Measurements from ENCODE around the gene GABARAPL1. TPM values are rescaled to one million over a fixed set of nuclear protein-coding genes. Genes with fewer than 3 reads are reported as not detected.

The GABARAPL1 gene
- polyA plus RNA-seq, 1 donor from 2014 or later = 213 TPM

GRCh38 chr12:10220398-10221077, 7.9 kb downstream of the GABARAPL1 start:
- Histone ChIP-seq H3F3A (ENCODE audit: insufficient read depth, low read length, poor library complexity, severe bottlenecking) (no peaks in the 10 kb centered on the region), H3K9me3 (ENCODE audit: low read length) (no peaks in the 10 kb centered on the region), H3K9ac (ENCODE audit: low read length) (no peak overlapping the region), H2AFZ (ENCODE audit: low read depth, low read length) (no peak overlapping the region), H3K79me2 (replicated peaks; ENCODE audit: insufficient read depth, low read length) (peaks cover 7% of the 10 kb centered on the region), H3K4me3 (ENCODE audit: low read length) (no peak overlapping the region), H4K20me1 (ENCODE audit: insufficient read depth) (peaks cover 3% of the 10 kb centered on the region), H3K27me3 (ENCODE audit: insufficient read depth, low read depth, low read length) (no peaks in the 10 kb centered on the region), H3K27ac (ENCODE audit: low read length) (no peak overlapping the region), H3K36me3 (ENCODE audit: insufficient read depth, low read length) (peaks cover 8% of the 10 kb centered on the region), H3K4me2 (ENCODE audit: low read length) (no peak overlapping the region), H3K9me2 (ENCODE audit: insufficient read depth, low read length) (no peaks in the 10 kb centered on the region)
- no peak for TF ChIP-seq REST (IDR thresholded peaks at IDR 0.05; ENCODE audit: borderline replicate concordance)
- TF ChIP-seq EZH2 (IDR thresholded peaks at IDR 0.05; ENCODE audit: borderline replicate concordance, insufficient read depth, low read length, poor library complexity, severe bottlenecking) = no peak
- TF ChIP-seq TAF1 (IDR thresholded peaks at IDR 0.05; ENCODE audit: low read depth) = no peak
- TF ChIP-seq SMC3 (conservative IDR thresholded peaks at IDR 0.05; ENCODE audit: poor library complexity) = no peak
- TF ChIP-seq RAD21 (conservative IDR thresholded peaks at IDR 0.05) = no peak
- TF ChIP-seq POLR2AphosphoS5 (IDR thresholded peaks at IDR 0.05) = no peak
- no peak for TF ChIP-seq MXI1 (conservative IDR thresholded peaks at IDR 0.05; ENCODE audit: poor library complexity, severe bottlenecking)
- no peak for TF ChIP-seq EP300 (conservative IDR thresholded peaks at IDR 0.05; ENCODE audit: poor library complexity, severe bottlenecking)
- no peak for TF ChIP-seq CTCF (IDR thresholded peaks at IDR 0.05; ENCODE audit: poor library complexity, severe bottlenecking)

GRCh38 chr12:10221846-10222245, 9.2 kb downstream of the GABARAPL1 start:
- Histone ChIP-seq H3K4me2 (ENCODE audit: low read length) (no peak overlapping the region), H3K27ac (ENCODE audit: low read length) (no peak overlapping the region), H3F3A (ENCODE audit: insufficient read depth, low read length, poor library complexity, severe bottlenecking) (no peaks in the 10 kb centered on the region), H3K4me3 (ENCODE audit: low read length) (no peak overlapping the region), H3K9ac (ENCODE audit: low read length) (no peak overlapping the region), H3K79me2 (replicated peaks; ENCODE audit: insufficient read depth, low read length) (no peaks in the 10 kb centered on the region), H3K9me3 (ENCODE audit: low read length) (no peaks in the 10 kb centered on the region), H2AFZ (ENCODE audit: low read depth, low read length) (no peak overlapping the region), H3K27me3 (ENCODE audit: insufficient read depth, low read depth, low read length) (no peaks in the 10 kb centered on the region), H3K9me2 (ENCODE audit: insufficient read depth, low read length) (no peaks in the 10 kb centered on the region), H4K20me1 (ENCODE audit: insufficient read depth) (peaks cover 3% of the 10 kb centered on the region), H3K36me3 (ENCODE audit: insufficient read depth, low read length) (peaks cover 8% of the 10 kb centered on the region)
- TF ChIP-seq POLR2AphosphoS5 (IDR thresholded peaks at IDR 0.05) (no peak), CTCF (IDR thresholded peaks at IDR 0.05; ENCODE audit: poor library complexity, severe bottlenecking) (no peak), MXI1 (conservative IDR thresholded peaks at IDR 0.05; ENCODE audit: poor library complexity, severe bottlenecking) (no peak), REST (IDR thresholded peaks at IDR 0.05; ENCODE audit: borderline replicate concordance) (no peak), RAD21 (conservative IDR thresholded peaks at IDR 0.05) (no peak), SMC3 (conservative IDR thresholded peaks at IDR 0.05; ENCODE audit: poor library complexity) (no peak), TAF1 (IDR thresholded peaks at IDR 0.05; ENCODE audit: low read depth) (no peak), EZH2 (IDR thresholded peaks at IDR 0.05; ENCODE audit: borderline replicate concordance, insufficient read depth, low read length, poor library complexity, severe bottlenecking) (no peak), EP300 (conservative IDR thresholded peaks at IDR 0.05; ENCODE audit: poor library complexity, severe bottlenecking) (no peak)

All from neural cell (in vitro differentiated cells).